SK-N-MC (cell line): Measurements from ENCODE around the gene IST1.

Experiments
- DNase-seq: peaks from one replicate; pipeline ENCODE4 v3.0.0-alpha.2; 2011; ENCODE audit warnings: low read depth, low spot score
- H3K27ac ChIP-seq: fragments of 200-600 bp; sonication (generic); 2 replicates; pipeline ENCODE4 v1.5.1; 2016; ENCODE audit warnings: mixed run types
- H3K36me3 ChIP-seq: fragments of 200-600 bp; sonication (generic); 2 replicates; pipeline ENCODE4 v1.6.1; 2017; ENCODE audit warnings: antibody characterized with exemption, low read length, mixed read lengths; ENCODE audit not compliant: insufficient read depth
- H3K4me3 ChIP-seq: fragments of 200-600 bp; sonication (generic); 2 replicates; pipeline ENCODE4 v1.5.1; 2016
- H3K9ac ChIP-seq: fragments of 200-600 bp; sonication (generic); 2 replicates; pipeline ENCODE4 v1.8.0; 2017; ENCODE audit warnings: mixed run types, mixed read lengths; ENCODE audit not compliant: insufficient read length
- H3K9me3 ChIP-seq: fragments of 200-600 bp; sonication (generic); 2 replicates; pipeline ENCODE4 v1.6.1; 2017; ENCODE audit warnings: low read depth, mild to moderate bottlenecking, antibody characterized with exemption, low read length, moderate library complexity, mixed read lengths
- EZH2 ChIP-seq: fragments of 200-600 bp; sonication (generic); IDR thresholded peaks from one replicate; pipeline ENCODE4 v1.6.1; 2017; ENCODE audit warnings: antibody characterized with exemption
- FOXP2 ChIP-seq: optimal IDR thresholded peaks from 2 replicates; pipeline ENCODE3; 2011; ENCODE audit warnings: mild to moderate bottlenecking, moderate library complexity; ENCODE audit not compliant: insufficient read depth; ENCODE audit errors: extremely low read length, control extremely low read depth
- POLR2AphosphoS5 ChIP-seq: IDR thresholded peaks from 2 replicates; pipeline ENCODE4 v1.6.1; 2012; ENCODE audit warnings: mild to moderate bottlenecking, low read depth, low read length, borderline replicate concordance

IST1 gene

DNA sequence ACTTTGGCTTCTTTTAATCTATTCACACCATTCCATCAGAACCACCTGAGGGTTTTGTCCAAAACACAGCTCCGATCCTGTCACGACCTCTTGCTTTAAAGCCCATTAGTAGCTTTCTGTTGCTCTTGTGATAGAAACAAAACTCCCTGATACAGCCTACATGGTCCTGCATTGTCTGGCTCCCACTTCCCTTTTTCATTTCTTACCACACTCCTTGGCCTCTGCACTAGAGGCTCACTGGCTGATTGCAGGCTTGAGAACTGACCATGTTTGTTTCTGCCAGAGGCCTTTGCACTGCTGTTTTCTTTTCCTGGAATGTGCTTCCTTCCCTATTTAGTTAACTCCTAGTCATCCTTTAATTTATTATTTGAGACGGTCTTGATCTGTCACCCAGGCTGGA lies 23.7 kb downstream of the IST1 start:
- Histone ChIP-seq H3K9ac (no peak overlapping the region), H3K36me3 (peaks cover 91% of the 10 kb centered on the region), H3K27ac (no peak overlapping the region), H3K9me3 (no peaks in the 10 kb centered on the region), H3K4me3 (no peak overlapping the region)
- TF ChIP-seq POLR2AphosphoS5: no peak
- TF ChIP-seq EZH2: no peak
- TF ChIP-seq FOXP2: no peak
- DNase-seq: no peak

DNA sequence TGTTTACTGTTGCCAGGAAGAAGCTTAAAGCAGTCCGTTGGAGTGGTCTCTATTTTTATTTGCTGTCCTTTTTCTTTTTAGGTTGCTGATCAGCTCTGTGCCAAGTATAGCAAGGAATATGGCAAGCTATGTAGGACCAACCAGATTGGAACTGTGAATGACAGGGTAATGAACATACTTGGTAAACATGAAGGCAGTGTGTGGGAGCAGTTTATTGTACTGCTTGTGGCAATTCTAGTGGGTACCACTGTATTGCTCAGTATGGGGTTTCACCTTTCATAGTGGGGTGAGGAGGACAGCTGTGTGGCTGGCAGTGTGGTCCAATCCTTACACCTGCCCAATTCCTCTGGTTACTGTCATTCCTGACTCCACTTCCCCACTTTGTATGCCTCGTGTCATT lies 25.3 kb downstream of the IST1 start:
- Histone ChIP-seq H3K9me3 (no peaks in the 10 kb centered on the region), H3K27ac (no peak overlapping the region), H3K36me3 (peaks cover 87% of the 10 kb centered on the region), H3K4me3 (no peak overlapping the region), H3K9ac (no peak overlapping the region)
- no peak for DNase-seq
- TF ChIP-seq FOXP2: no peak
- no peak for TF ChIP-seq POLR2AphosphoS5
- no peak for TF ChIP-seq EZH2

DNA sequence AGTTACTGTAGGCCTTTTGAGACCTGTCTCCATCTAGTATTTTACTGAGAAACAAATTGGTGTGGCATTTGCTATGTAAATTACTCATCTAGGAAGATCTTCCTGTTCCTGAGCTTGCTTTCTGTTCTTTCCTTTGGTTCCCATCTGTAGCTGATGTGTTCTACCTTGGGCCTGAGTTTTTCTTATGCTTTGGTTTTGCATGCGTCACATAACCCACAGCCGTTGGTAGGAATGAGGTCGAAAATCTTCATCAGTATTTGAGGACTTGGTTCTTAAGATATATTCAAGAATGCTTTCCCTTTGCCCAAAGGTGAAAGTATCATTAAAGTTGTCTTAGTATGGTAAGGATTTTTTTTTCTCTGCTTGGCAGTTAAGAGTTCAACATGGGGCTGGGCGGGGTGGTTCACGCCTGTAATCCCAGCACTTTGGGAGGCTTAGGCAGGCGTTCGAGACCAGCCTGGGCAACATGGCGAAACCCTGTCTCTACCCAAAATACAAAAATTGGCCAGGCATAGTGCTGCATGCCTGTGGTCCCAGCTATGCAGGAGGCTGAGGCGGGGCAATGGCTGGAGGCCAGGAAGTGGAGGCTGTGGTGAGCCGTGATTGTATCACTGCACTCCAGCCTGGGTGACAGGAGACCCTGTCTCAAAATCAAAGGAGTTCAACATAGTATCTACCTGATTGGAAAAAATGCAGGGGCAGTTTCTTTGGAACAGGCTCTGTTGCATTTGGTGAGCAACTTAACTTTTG lies 28.8 kb downstream of the IST1 start:
- no peaks in the 10 kb centered on the region for H3K9me3 ChIP-seq
- H3K27ac ChIP-seq: no peak overlapping the region
- peaks cover 71% of the 10 kb centered on the region for H3K36me3 ChIP-seq
- no peak for TF ChIP-seq EZH2
- H3K9ac ChIP-seq: no peak overlapping the region
- no peak for DNase-seq
- H3K4me3 ChIP-seq: no peak overlapping the region

DNA sequence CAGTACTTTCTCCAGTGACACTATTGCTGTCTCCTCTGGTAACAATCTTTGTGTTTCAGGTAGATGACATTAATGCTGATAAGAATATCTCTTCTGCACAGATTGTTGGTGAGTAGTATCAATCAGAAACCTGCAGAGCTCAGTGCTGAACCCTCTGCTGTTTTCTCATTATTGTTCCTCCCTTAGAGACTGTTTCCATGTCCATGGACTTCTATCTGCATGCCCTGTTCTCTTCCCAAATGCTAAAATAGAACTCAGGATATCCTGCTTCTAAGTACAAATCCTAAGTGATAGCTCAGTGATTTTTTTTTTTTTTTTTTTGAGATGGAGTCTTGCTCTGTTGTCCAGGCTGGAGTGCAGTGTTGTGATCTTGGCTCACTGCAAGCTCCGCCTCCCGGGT lies 29.4 kb downstream of the IST1 start:
- Histone ChIP-seq H3K36me3 (peaks cover 71% of the 10 kb centered on the region), H3K9me3 (no peaks in the 10 kb centered on the region), H3K4me3 (no peak overlapping the region), H3K27ac (no peak overlapping the region), H3K9ac (no peak overlapping the region)
- no peak for DNase-seq
- no peak for TF ChIP-seq FOXP2
- no peak for TF ChIP-seq EZH2
- TF ChIP-seq POLR2AphosphoS5: no peak

DNA sequence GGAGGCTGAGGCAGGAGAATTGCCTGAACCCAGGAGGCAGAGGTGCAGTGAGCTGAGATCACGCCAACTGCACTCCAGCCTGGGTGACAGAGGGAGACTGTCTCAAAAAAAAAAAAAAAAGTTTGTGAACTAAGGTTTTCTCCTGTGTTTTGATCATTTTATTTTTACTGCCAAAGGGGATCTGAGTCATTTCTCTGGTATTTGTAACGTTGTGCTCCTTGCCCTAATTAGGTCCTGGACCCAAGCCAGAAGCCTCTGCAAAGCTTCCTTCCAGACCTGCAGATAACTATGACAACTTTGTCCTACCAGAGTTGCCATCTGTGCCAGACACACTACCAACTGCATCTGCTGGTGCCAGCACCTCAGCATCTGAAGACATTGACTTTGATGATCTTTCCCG lies 32.1 kb downstream of the IST1 start:
- Histone ChIP-seq H3K9ac (no peak overlapping the region), H3K27ac (peak overlapping the region; percentile 74), H3K9me3 (no peaks in the 10 kb centered on the region), H3K4me3 (no peak overlapping the region), H3K36me3 (peaks cover 49% of the 10 kb centered on the region)
- TF ChIP-seq EZH2 (no peak), POLR2AphosphoS5 (no peak), FOXP2 (no peak)
- peak; percentile 20 for DNase-seq

DNA sequence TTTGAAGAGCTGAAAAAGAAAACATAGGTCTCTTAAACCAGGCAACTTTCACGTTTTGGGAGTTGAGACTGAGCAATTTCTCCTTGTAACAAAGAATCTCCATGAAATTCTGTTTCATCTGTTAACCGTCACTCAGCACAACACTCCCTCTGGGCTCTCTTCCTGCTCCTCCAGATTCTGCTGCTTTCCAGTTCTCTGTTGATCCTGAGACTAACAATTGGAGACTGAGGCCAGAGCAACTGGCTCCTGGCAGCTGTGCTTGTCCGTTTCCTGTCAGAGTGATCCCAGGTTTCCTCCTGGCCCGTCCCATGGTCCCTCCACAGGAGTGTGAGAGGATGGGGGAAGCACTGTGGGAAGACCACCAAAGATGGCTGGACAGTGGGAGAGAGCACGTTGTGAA lies 32.5 kb downstream of the IST1 start:
- Histone ChIP-seq H3K9me3 (no peaks in the 10 kb centered on the region), H3K27ac (no peak overlapping the region), H3K4me3 (no peak overlapping the region), H3K36me3 (peaks cover 45% of the 10 kb centered on the region), H3K9ac (no peak overlapping the region)
- DNase-seq: no peak
- TF ChIP-seq POLR2AphosphoS5: no peak
- TF ChIP-seq FOXP2: no peak
- TF ChIP-seq EZH2: no peak

DNA sequence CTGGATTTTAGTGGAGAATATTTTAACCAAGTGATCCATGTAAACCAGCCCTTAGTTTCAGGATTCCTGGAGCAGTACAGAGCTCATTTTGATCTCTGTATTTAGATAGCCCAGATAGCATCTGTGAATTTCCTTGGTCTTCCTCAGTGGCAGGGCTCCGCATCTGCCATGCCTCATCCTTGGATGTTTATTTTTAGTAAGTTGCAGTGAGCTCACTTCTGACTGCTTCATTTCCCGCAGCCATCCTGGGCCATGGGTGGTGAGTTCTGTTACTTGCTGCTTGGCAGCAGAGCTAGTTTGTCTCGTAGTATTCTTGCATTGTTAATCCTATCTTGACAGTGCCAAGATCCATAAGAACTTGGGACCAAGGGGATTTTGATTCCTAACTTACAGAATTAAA lies 33.7 kb downstream of the IST1 start:
- no peak overlapping the region for H3K4me3 ChIP-seq
- no peak overlapping the region for H3K27ac ChIP-seq
- no peaks in the 10 kb centered on the region for H3K9me3 ChIP-seq
- TF ChIP-seq EZH2 (no peak), FOXP2 (no peak), POLR2AphosphoS5 (no peak)
- peaks cover 34% of the 10 kb centered on the region for H3K36me3 ChIP-seq
- no peak overlapping the region for H3K9ac ChIP-seq
- no peak for DNase-seq

DNA sequence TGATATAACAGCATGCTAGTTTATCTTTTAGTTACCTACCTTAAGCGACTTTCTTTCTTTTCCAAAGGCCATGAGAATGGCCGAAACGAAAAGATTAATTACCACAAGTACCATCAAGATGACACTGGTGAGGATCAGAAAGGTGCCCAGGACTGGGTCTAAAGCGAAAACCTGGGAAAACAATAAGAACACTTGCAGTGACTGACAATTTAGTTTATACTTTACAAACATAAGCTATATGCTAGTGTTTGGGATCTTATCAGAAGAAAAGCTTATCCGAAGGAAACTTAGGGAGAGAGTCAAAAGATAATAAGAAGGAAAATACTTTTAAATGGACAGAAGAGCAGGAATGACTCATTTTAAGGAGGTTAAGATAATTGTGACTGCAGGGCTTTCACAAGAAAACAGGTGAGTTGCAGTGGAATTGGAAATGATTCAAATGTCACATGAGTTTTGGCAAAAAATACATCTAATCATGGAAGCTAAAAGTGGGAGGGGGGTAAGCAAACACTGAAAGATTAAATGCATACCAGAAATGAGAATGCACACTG lies 34.8 kb downstream of the IST1 start:
- no peak for DNase-seq
- H3K9ac ChIP-seq: no peak overlapping the region
- H3K4me3 ChIP-seq: no peak overlapping the region
- H3K27ac ChIP-seq: no peak overlapping the region
- H3K9me3 ChIP-seq: no peaks in the 10 kb centered on the region
- no peak for TF ChIP-seq EZH2
- no peak for TF ChIP-seq FOXP2
- TF ChIP-seq POLR2AphosphoS5: no peak
- H3K36me3 ChIP-seq: peaks cover 27% of the 10 kb centered on the region

DNA sequence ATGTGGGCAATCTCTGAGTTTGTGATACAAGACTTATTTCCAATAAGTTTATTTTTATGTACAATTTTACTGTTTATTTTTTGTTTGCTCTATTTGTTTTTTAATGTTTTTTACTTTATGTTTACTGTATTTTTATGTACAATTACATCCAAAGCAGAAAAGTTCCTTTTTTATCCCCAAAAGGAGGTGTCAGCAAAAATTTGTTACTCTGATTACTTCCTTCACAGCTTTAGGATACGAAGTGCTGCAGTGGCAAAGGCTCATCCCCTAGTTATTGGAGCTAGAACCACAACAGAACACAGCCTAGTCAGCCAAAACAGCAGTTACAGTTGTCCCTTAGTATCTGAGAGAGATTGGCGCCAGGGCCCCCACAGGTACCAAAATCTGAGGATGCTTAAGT lies 35.7 kb downstream of the IST1 start:
- no peak for TF ChIP-seq EZH2
- no peak for TF ChIP-seq POLR2AphosphoS5
- TF ChIP-seq FOXP2: no peak
- Histone ChIP-seq H3K27ac (no peak overlapping the region), H3K36me3 (peaks cover 27% of the 10 kb centered on the region), H3K4me3 (no peak overlapping the region), H3K9me3 (no peaks in the 10 kb centered on the region), H3K9ac (no peak overlapping the region)
- DNase-seq: no peak
